Right renal cortex interstitium (tissue), 3 donors: ENCODE measurements around the gene PDCD10. TPM values are rescaled to one million over a fixed set of nuclear protein-coding genes. Genes with fewer than 3 reads are reported as not detected.
A peak's percentile ranks its signal among the peaks of the same experiment; 100 is the strongest.

Experiments
- DNase-seq, 3 donors: peaks; one replicate each; pipeline ENCODE4 v3.0.0-alpha.2; 2013; ENCODE audit warnings: low read depth in 3 of 3, low spot score in 2 of 3
- polyA plus RNA-seq, 3 donors: library from polyadenylated mRNA; unstranded; fragments of 120-200 nt; gene quantifications; one replicate each; pipeline ENCODE4 v1.2.1, GENCODE V29; 2013; ENCODE audit not compliant: insufficient read length in 3 of 3

The PDCD10 gene
- polyA plus RNA-seq, 3 donors, result 70.1 to 81.9 (median 79.8) TPM

GRCh38 chr3:167735233-167736138 is 794 bp upstream of the PDCD10 start, which contains the start of gene SERPINI1:
SERPINI1 (plus strand) TSS chr3:167735721; CDS start chr3:167789129, 53,408 bp downstream.
- peak; percentile 67 to 82 (median 75) for DNase-seq

GRCh38 chr3:167733961-167734497 is 663 bp downstream of the PDCD10 start:
- DNase-seq, result peak in 1 of 3 donors; percentile 6

- DNase-seq, result no peak
Measured at GRCh38 chr3:167732313-167733065, 2.2 kb downstream of the PDCD10 start.

- DNase-seq, result no peak
Measured at GRCh38 chr3:167731393-167731792, 3.3 kb downstream of the PDCD10 start.

GRCh38 chr3:167729591-167729990 is 5.1 kb downstream of the PDCD10 start:
- no peak for DNase-seq

- no peak for DNase-seq
Measured at GRCh38 chr3:167728632-167729323, 5.9 kb downstream of the PDCD10 start.

- DNase-seq, result no peak
Measured at GRCh38 chr3:167728176-167728575, 6.5 kb downstream of the PDCD10 start.

- no peak for DNase-seq
Measured at GRCh38 chr3:167723872-167724271, 10.8 kb downstream of the PDCD10 start.

GRCh38 chr3:167723025-167723512 is 11.6 kb downstream of the PDCD10 start:
- no peak for DNase-seq

GRCh38 chr3:167718582-167718981 is 16.1 kb downstream of the PDCD10 start:
- no peak for DNase-seq

GRCh38 chr3:167716920-167717319 is 17.8 kb downstream of the PDCD10 start:
- no peak for DNase-seq

- DNase-seq, result no peak
Measured at GRCh38 chr3:167714871-167715270, 19.8 kb downstream of the PDCD10 start.

- DNase-seq, result no peak
Measured at GRCh38 chr3:167712445-167712844, 22.2 kb downstream of the PDCD10 start.

GRCh38 chr3:167711439-167711838 is 23.3 kb downstream of the PDCD10 start:
- no peak for DNase-seq

- no peak for DNase-seq
Measured at GRCh38 chr3:167710552-167710951, 24.1 kb downstream of the PDCD10 start.

GRCh38 chr3:167709690-167710089 is 25.0 kb downstream of the PDCD10 start:
- DNase-seq, result no peak

GRCh38 chr3:167705840-167706239 is 28.9 kb downstream of the PDCD10 start:
- no peak for DNase-seq

- no peak for DNase-seq
Measured at GRCh38 chr3:167700926-167701325, 33.8 kb downstream of the PDCD10 start.

GRCh38 chr3:167700046-167700445 is 34.6 kb downstream of the PDCD10 start:
- DNase-seq, result no peak

GRCh38 chr3:167694121-167694520 is 40.6 kb downstream of the PDCD10 start:
- no peak for DNase-seq

GRCh38 chr3:167691366-167691765 is 43.3 kb downstream of the PDCD10 start:
- no peak for DNase-seq
